Stimulated activated naive CD8-positive, alpha-beta T cell treated with anti-CD3 and anti-CD28 coated beads, Interleukin-15, amount 100 ng/mL, for 72 hours (primary cell): ENCODE results near the gene ARHGAP15.

Source experiments
- ATAC-seq: fragments of 150-1000 bp; cut with Tn5 transposase; 2 replicates; pipeline ENCODE4 v1.10.0; 2021; ENCODE audit warnings: mild to moderate bottlenecking, moderate library complexity
- DNase-seq, 2 donors: peaks; one replicate each; pipeline ENCODE4 v3.0.0; 2021 to 2022
- H3K27ac Mint-ChIP-seq, 2 donors: one replicate each; pipeline ENCODE4 v1.8.0; 2022; ENCODE audit warnings: mild to moderate bottlenecking in 2 of 2, mixed read lengths in 2 of 2, moderate library complexity in 2 of 2
- H3K27me3 Mint-ChIP-seq: one replicate; pipeline ENCODE4 v1.8.0; 2022; ENCODE audit warnings: mixed read lengths
- H3K4me1 Mint-ChIP-seq: one replicate; pipeline ENCODE4 v1.8.0; 2022; ENCODE audit warnings: mild to moderate bottlenecking, mixed read lengths
- H3K4me3 Mint-ChIP-seq, 2 donors: one replicate each; pipeline ENCODE4 v1.8.0; 2022; ENCODE audit warnings: mild to moderate bottlenecking in 2 of 2, mixed read lengths in 2 of 2, moderate library complexity in 1 of 2
- H3K9me3 Mint-ChIP-seq, 2 donors: one replicate each; pipeline ENCODE4 v1.8.0; 2022; ENCODE audit warnings: mixed read lengths in 2 of 2

ARHGAP15 gene

GRCh38 chr2:143734507-143734906, 605.3 kb downstream of the ARHGAP15 start:
- Mint-ChIP-seq H3K27ac (no peak overlapping the region), H3K4me1 (peaks cover 22% of the 10 kb centered on the region), H3K9me3 (no peaks in the 10 kb centered on the region), H3K4me3 (no peak overlapping the region), H3K27me3 (no peaks in the 10 kb centered on the region)
- DNase-seq (no peak), ATAC-seq (no peak)

DNA sequence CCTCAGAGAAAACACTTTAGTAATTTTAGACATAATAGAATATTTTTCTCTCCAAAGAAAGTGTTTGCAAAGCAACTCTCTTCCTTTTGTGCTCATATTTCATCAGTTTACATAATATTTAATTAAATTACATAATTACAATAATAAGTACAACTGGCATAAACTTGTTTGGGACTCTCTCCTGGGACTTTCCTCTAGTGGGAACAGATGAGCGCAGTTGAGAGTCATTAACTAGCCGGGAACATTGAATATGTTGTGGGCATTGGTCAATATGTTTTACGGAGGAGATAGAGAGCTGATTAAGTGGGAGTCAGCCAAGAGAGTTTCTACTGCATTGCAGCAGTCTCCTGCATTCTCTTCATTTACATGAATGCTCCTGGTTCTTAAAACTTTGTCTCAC, 607.7 kb downstream of the ARHGAP15 start:
- H3K27me3 Mint-ChIP-seq = no peaks in the 10 kb centered on the region
- no peak for DNase-seq
- peaks cover under 1% of the 10 kb centered on the region for H3K4me1 Mint-ChIP-seq
- no peaks in the 10 kb centered on the region for H3K9me3 Mint-ChIP-seq
- no peak overlapping the region for H3K4me3 Mint-ChIP-seq
- no peak overlapping the region for H3K27ac Mint-ChIP-seq
- ATAC-seq = no peak

DNA sequence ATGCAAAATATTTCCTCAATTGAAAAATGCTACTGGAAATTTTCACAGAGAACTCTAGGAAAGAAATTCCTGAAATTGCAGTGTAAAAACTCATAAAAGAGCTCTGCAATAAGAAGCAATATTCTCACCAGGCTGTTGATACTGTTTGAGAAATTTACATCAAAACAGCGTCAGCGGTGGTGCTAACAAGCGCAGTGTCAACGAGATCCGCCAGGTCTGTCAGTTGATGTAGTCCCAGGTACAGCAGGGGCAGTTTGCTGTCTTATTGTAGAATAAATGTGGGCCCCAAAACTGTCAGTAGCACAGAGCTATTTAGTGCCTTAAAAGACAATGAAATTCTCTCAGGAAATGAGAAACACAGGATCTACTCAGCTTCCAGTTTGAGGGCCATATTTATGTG, 611.2 kb downstream of the ARHGAP15 start:
- no peak overlapping the region for H3K27ac Mint-ChIP-seq
- H3K4me1 Mint-ChIP-seq = no peaks in the 10 kb centered on the region
- ATAC-seq (no peak), DNase-seq (no peak)
- no peaks in the 10 kb centered on the region for H3K9me3 Mint-ChIP-seq
- no peak overlapping the region for H3K4me3 Mint-ChIP-seq
- H3K27me3 Mint-ChIP-seq = no peaks in the 10 kb centered on the region

GRCh38 chr2:143741205-143741604, 612.0 kb downstream of the ARHGAP15 start:
- no peak overlapping the region for H3K4me3 Mint-ChIP-seq
- H3K9me3 Mint-ChIP-seq = no peaks in the 10 kb centered on the region
- DNase-seq (no peak), ATAC-seq (no peak)
- peak overlapping the region in 1 of 2 donors; percentile 43 for H3K27ac Mint-ChIP-seq
- no peaks in the 10 kb centered on the region for H3K27me3 Mint-ChIP-seq
- H3K4me1 Mint-ChIP-seq = no peaks in the 10 kb centered on the region

GRCh38 chr2:143742581-143742980, 613.4 kb downstream of the ARHGAP15 start:
- H3K4me1 Mint-ChIP-seq = no peaks in the 10 kb centered on the region
- DNase-seq (no peak), ATAC-seq (no peak)
- H3K9me3 Mint-ChIP-seq = no peaks in the 10 kb centered on the region
- H3K27me3 Mint-ChIP-seq = no peaks in the 10 kb centered on the region
- no peak overlapping the region for H3K27ac Mint-ChIP-seq
- H3K4me3 Mint-ChIP-seq = no peak overlapping the region

DNA sequence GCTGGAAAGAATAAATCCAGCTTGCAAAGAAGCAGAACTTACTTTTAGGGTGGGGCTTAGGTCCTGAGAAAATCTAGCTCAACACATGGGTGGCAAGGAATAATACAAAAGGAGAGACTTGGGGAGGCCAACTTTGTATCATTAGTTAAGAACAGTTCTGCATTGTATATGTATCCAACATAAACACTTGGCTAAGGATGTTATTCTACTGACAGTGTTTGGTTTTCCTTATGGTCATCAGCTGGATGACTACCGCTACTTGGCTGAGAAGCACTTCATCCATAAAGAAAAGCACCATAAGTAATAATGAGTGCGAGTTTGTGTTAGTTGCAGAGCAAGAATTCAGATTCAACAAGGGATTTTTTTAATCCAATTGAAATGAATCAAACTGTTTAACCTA, 614.9 kb downstream of the ARHGAP15 start:
- H3K4me1 Mint-ChIP-seq = no peaks in the 10 kb centered on the region
- peak overlapping the region in 1 of 2 donors; percentile 15 for H3K27ac Mint-ChIP-seq
- H3K27me3 Mint-ChIP-seq = no peaks in the 10 kb centered on the region
- ATAC-seq (no peak), DNase-seq (no peak)
- no peaks in the 10 kb centered on the region for H3K9me3 Mint-ChIP-seq
- no peak overlapping the region for H3K4me3 Mint-ChIP-seq

GRCh38 chr2:143745060-143745459, 615.8 kb downstream of the ARHGAP15 start:
- ATAC-seq (no peak), DNase-seq (no peak)
- H3K27me3 Mint-ChIP-seq = no peaks in the 10 kb centered on the region
- H3K4me1 Mint-ChIP-seq = no peaks in the 10 kb centered on the region
- H3K9me3 Mint-ChIP-seq = no peaks in the 10 kb centered on the region
- no peak overlapping the region for H3K4me3 Mint-ChIP-seq
- no peak overlapping the region for H3K27ac Mint-ChIP-seq

GRCh38 chr2:143754742-143755141, 625.5 kb downstream of the ARHGAP15 start:
- Mint-ChIP-seq H3K4me1 (no peaks in the 10 kb centered on the region), H3K27ac (no peak overlapping the region), H3K4me3 (no peak overlapping the region), H3K9me3 (peaks cover 0 to 9% of the 10 kb centered on the region in 2 donors), H3K27me3 (no peaks in the 10 kb centered on the region)
- no peak for ATAC-seq
- DNase-seq = no peak

- Mint-ChIP-seq H3K27ac (no peak overlapping the region), H3K4me3 (no peak overlapping the region), H3K27me3 (no peaks in the 10 kb centered on the region), H3K4me1 (no peaks in the 10 kb centered on the region), H3K9me3 (no peaks in the 10 kb centered on the region)
- DNase-seq (no peak), ATAC-seq (no peak)
Measured at GRCh38 chr2:143758629-143759330, 629.6 kb downstream of the ARHGAP15 start.

GRCh38 chr2:143759455-143759854, 630.2 kb downstream of the ARHGAP15 start:
- H3K9me3 Mint-ChIP-seq = no peaks in the 10 kb centered on the region
- no peak overlapping the region for H3K4me3 Mint-ChIP-seq
- H3K27ac Mint-ChIP-seq = no peak overlapping the region
- no peaks in the 10 kb centered on the region for H3K27me3 Mint-ChIP-seq
- ATAC-seq = no peak
- H3K4me1 Mint-ChIP-seq = no peaks in the 10 kb centered on the region
- DNase-seq = no peak

- DNase-seq (no peak), ATAC-seq (no peak)
- H3K4me1 Mint-ChIP-seq = no peaks in the 10 kb centered on the region
- H3K27me3 Mint-ChIP-seq = no peaks in the 10 kb centered on the region
- no peak overlapping the region for H3K4me3 Mint-ChIP-seq
- H3K27ac Mint-ChIP-seq = no peak overlapping the region
- no peaks in the 10 kb centered on the region for H3K9me3 Mint-ChIP-seq
Measured at GRCh38 chr2:143762176-143762928, 633.1 kb downstream of the ARHGAP15 start.

GRCh38 chr2:143764261-143764660, 635.0 kb downstream of the ARHGAP15 start:
- ATAC-seq = no peak
- Mint-ChIP-seq H3K4me1 (no peaks in the 10 kb centered on the region), H3K4me3 (no peak overlapping the region), H3K9me3 (no peaks in the 10 kb centered on the region), H3K27ac (no peak overlapping the region), H3K27me3 (no peaks in the 10 kb centered on the region)
- no peak for DNase-seq

- Mint-ChIP-seq H3K4me1 (no peaks in the 10 kb centered on the region), H3K27ac (no peak overlapping the region), H3K9me3 (no peaks in the 10 kb centered on the region), H3K27me3 (no peaks in the 10 kb centered on the region), H3K4me3 (no peak overlapping the region)
- DNase-seq (no peak), ATAC-seq (no peak)
Measured at GRCh38 chr2:143764706-143765105, 635.5 kb downstream of the ARHGAP15 start.

GRCh38 chr2:143768991-143769390, 639.8 kb downstream of the ARHGAP15 start:
- no peaks in the 10 kb centered on the region for H3K9me3 Mint-ChIP-seq

GRCh38 chr2:143771939-143772338, 642.7 kb downstream of the ARHGAP15 start:
- DNase-seq (no peak), ATAC-seq (no peak)
- H3K27me3 Mint-ChIP-seq = no peaks in the 10 kb centered on the region
- H3K27ac Mint-ChIP-seq = no peak overlapping the region
- no peaks in the 10 kb centered on the region for H3K9me3 Mint-ChIP-seq
- no peaks in the 10 kb centered on the region for H3K4me1 Mint-ChIP-seq
- H3K4me3 Mint-ChIP-seq = no peak overlapping the region

More at GRCh38 chr2:143768991-143769390, 639.8 kb downstream of the ARHGAP15 start:
- Mint-ChIP-seq H3K4me1 (no peaks in the 10 kb centered on the region), H3K4me3 (no peak overlapping the region), H3K27ac (no peak overlapping the region), H3K27me3 (no peaks in the 10 kb centered on the region)
- DNase-seq (no peak), ATAC-seq (no peak)

DNA sequence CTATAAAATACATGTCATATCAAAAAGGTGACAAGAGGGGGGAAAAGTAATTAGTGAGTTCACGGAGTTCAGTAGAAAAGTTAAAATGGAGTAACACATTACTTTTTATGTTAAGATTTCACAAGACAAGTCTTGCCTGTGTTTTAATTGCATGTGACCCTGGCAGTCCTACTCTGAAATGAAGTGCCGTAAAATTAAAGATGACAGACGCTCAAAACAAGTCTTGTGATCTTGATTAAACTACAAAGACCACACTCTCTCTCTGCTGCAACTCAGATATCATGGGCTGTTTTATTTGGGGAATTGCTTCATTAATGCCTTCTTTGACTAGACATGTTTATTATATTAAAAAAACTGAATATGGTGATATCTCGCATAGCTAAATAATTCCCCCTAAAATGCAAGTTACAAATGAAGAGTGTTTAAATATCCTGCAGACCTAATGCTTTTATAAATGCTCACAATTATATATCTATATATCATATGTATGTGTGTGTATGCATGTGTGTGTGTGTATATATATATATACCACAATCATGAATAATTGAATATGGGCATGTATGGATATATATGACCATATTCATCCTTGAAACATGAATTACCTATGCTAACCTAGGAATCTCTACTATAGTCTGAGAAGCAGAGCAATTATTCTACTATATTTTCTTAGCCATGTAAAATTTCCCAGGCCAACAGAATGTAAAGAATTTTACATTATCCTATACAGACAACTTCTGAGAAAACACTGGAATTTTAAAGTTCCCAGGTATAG, 647.5 kb downstream of the ARHGAP15 start:
- Mint-ChIP-seq H3K4me3 (no peak overlapping the region), H3K4me1 (no peaks in the 10 kb centered on the region), H3K27me3 (no peaks in the 10 kb centered on the region), H3K27ac (no peak overlapping the region), H3K9me3 (no peaks in the 10 kb centered on the region)
- DNase-seq (no peak), ATAC-seq (no peak)
